Brain microvascular endothelial cell (primary cell): ENCODE results near the gene TMEM51.

Experiments
- DNase-seq: peaks from one replicate; pipeline ENCODE4 v3.0.0-alpha.2; 2020
- H3K27ac ChIP-seq: fragments of 250-450 bp; sonication (Bioruptor Pico); 2 replicates; pipeline ENCODE4 v1.5.1; 2020; ENCODE audit warnings: mild to moderate bottlenecking, moderate library complexity
- H3K27me3 ChIP-seq: fragments of 250-450 bp; sonication (Bioruptor Pico); replicated peaks from 2 replicates; pipeline ENCODE4 v1.5.1; 2020; ENCODE audit warnings: mild to moderate bottlenecking
- H3K36me3 ChIP-seq: fragments of 250-450 bp; sonication (Bioruptor Pico); replicated peaks from 2 replicates; pipeline ENCODE4 v1.5.1; 2020; ENCODE audit warnings: mild to moderate bottlenecking
- H3K4me3 ChIP-seq: 2 replicates; pipeline ENCODE4 v1.5.1; 2011; ENCODE audit warnings: low read depth, mild to moderate bottlenecking, control low read depth, low read length, moderate library complexity
- in situ Hi-C: cut with HindIII; loops from 2 replicates; pipeline ENCODE4 v1.10.0; 2017; ENCODE audit warnings: low sequenced_read_pairs, low pct_ligation_motif_present
- TF ChIP-seq, protein P1 (sequence below): IDR thresholded peaks from 2 replicates; pipeline ENCODE4 v1.5.1; 2011; ENCODE audit warnings: low read depth, mild to moderate bottlenecking, moderate library complexity, low read length, control low read depth, inconsistent platforms; ENCODE audit errors: missing control alignments

The TMEM51 gene

DNA sequence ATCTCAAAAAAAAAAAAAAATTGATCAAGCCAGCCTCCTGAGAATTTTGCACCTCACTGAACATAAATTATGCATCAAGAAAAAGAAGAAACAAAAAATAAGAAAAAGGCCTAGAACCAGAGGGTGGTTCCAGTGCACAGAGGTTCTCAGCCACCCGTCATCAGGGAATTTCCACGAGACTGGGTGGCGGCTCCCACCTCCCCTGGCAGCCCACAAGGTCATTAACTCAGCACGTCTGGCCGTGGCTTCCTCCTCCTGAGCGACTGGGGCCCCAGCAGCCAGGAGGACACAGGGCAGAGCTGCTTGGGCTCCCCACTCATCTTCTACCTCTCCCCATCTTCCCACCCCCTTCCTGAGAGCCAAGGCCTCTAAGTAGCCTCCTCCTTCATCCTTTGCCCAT, 15.7 kb upstream of the TMEM51 start:
- Histone ChIP-seq H3K27me3 (no peaks in the 10 kb centered on the region), H3K4me3 (no peak overlapping the region), H3K36me3 (no peaks in the 10 kb centered on the region), H3K27ac (no peak overlapping the region)
- in situ Hi-C loops: no loop called here
- TF ChIP-seq, protein P1, sequence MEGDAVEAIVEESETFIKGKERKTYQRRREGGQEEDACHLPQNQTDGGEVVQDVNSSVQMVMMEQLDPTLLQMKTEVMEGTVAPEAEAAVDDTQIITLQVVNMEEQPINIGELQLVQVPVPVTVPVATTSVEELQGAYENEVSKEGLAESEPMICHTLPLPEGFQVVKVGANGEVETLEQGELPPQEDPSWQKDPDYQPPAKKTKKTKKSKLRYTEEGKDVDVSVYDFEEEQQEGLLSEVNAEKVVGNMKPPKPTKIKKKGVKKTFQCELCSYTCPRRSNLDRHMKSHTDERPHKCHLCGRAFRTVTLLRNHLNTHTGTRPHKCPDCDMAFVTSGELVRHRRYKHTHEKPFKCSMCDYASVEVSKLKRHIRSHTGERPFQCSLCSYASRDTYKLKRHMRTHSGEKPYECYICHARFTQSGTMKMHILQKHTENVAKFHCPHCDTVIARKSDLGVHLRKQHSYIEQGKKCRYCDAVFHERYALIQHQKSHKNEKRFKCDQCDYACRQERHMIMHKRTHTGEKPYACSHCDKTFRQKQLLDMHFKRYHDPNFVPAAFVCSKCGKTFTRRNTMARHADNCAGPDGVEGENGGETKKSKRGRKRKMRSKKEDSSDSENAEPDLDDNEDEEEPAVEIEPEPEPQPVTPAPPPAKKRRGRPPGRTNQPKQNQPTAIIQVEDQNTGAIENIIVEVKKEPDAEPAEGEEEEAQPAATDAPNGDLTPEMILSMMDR: no peak
- DNase-seq: no peak

DNA sequence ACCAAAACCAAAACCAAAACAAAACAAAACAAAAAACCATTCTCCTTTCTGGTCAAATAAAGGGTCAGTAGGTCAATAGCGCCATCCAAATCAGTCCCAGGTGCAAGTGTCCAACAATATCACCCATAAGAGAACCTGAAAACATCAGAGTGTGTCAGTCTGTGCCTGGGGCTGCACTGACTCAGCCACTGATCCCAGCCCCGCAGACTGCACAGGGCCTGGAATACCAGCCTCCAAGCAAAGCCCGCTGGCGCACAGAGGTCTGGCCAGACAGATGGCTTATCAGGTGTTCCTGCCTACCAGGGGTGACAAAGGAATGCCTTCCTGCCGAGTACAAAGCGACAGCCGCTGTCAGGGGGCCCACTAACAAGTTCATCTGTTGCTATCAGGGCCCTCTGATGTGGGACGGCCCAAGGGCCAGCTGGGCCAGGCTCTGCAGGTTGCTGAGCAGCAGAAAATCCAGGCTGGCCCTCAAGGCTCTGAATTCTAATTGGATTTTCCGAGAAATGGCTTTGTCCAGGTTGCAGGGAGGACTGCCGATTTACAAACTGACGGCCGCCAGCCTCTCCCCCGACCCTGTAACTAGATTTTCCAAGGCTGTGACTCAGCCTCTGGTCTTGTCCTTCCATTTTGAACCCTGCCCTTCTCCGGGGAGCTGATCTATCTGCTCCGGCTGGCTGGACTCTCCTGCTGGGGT, 13.7 kb upstream of the TMEM51 start:
- in situ Hi-C loops: no loop called here
- Histone ChIP-seq H3K27me3 (no peaks in the 10 kb centered on the region), H3K36me3 (no peaks in the 10 kb centered on the region), H3K4me3 (no peak overlapping the region), H3K27ac (no peak overlapping the region)
- no peak for DNase-seq
- TF ChIP-seq, protein P1: no peak

DNA sequence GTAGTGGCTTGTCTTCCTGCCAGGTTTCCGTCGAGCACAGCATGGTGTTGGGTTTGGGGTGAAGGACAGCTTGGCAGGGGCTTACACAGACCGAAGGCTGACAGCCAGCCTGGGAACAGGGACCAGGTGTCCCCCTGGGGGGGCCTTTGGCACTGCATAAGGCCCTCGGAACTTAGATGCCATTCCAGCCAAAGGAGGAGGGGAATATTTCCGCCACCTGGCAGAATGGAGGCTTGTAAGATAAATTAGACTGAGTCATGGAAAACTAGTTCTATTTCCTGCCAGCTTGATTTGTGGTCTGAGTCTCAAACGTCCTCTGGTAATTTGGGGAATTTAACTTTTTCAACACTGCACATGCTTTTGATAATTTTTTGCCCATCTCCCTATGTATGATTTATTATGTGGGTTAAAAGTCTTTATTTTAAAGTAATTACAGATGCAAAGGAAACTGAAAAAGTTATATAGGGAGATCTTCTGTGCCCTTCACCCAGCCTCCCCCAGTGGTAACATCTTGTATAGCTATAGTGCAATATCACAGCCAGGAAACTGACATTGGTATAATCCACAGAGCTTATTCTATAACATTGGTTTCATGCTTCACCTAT, 11.5 kb upstream of the TMEM51 start:
- DNase-seq: no peak
- in situ Hi-C loops: no loop called here
- Histone ChIP-seq H3K4me3 (no peak overlapping the region), H3K36me3 (no peaks in the 10 kb centered on the region), H3K27ac (no peak overlapping the region), H3K27me3 (no peaks in the 10 kb centered on the region)
- TF ChIP-seq, protein P1: no peak

DNA sequence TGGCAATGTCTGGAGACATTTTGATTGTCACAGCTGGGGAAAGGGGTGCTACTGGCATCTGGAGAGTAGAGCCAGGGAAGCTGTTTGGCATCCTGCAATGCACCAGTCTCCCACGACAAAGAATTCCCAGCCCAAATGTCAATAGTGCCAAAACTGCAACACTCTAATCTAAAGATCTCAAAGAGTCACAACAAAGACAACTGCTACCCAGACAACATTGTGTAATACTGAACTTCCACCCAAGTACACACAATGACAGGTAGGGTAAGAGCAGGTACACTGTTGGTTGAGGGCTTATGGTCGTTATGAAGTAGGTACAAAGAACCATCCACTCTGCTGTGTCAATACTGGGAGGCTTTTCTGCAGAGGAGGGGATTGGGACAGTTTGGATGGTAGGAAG, 8.2 kb upstream of the TMEM51 start:
- H3K27ac ChIP-seq: no peak overlapping the region
- in situ Hi-C loops: no loop called here
- H3K4me3 ChIP-seq: no peak overlapping the region
- no peaks in the 10 kb centered on the region for H3K27me3 ChIP-seq
- no peaks in the 10 kb centered on the region for H3K36me3 ChIP-seq
- TF ChIP-seq, protein P1: no peak
- no peak for DNase-seq

DNA sequence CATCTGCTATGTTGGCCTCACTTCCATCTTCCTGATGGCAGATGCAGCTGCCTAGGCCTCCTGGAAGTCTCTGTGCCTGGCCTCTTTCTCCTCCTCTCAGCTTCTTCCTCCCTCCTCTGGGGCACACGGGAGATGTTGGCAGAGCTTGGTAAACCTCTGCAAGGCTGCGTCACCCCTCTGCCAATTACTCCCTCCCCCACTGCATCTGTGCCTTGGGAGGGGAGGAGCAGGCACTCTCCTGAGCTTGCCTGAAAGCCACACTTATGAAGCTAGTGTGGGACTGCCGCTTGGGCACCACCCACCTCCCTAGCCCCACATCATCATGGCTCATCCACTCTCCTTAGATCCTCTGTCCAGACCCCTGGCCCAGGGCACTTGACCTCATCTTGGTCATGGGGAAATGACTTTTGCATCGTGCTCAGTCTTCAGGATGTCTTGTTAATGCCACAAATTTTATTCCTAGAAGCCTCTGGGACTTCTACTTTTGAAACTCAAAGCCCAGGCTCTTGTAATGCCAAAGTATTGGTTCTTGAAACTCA, 7.3 kb upstream of the TMEM51 start:
- in situ Hi-C loops: no loop called here
- H3K4me3 ChIP-seq: no peak overlapping the region
- TF ChIP-seq, protein P1: no peak

More for the DNA sequence above, 7.3 kb upstream of the TMEM51 start:
- no peaks in the 10 kb centered on the region for H3K27me3 ChIP-seq
- H3K36me3 ChIP-seq: no peaks in the 10 kb centered on the region
- no peak overlapping the region for H3K27ac ChIP-seq
- no peak for DNase-seq
